Motor neuron (in vitro differentiated cells): ENCODE results near the gene BNC2. TPM values are rescaled to one million over a fixed set of nuclear protein-coding genes. Genes with fewer than 3 reads are reported as not detected.

Source experiments
- ATAC-seq, 8 experiments: fragments of 200-7000 bp; cut with Tn5 transposase; replicated peaks in 6 of 8; 2 replicates each; pipeline ENCODE4 v1.8.0; 2021; ENCODE audit warnings: mild to moderate bottlenecking in 8 of 8, moderate library complexity in 8 of 8
- H3K27ac ChIP-seq, 2 donors: fragments of 250-450 bp; sonication (Bioruptor Pico); 2 replicates each; pipeline ENCODE4 v1.9.0; 2021; ENCODE audit warnings: antibody characterized with exemption in 2 of 2, mild to moderate bottlenecking in 2 of 2, moderate library complexity in 1 of 2
- H3K4me1 ChIP-seq, 2 donors: fragments of 250-450 bp; sonication (Bioruptor Pico); replicated peaks in 1 of 2; 2 replicates each; pipeline ENCODE4 v1.6.1; 2021; ENCODE audit warnings: antibody characterized with exemption in 2 of 2, mild to moderate bottlenecking in 2 of 2, moderate library complexity in 1 of 2
- H3K4me3 ChIP-seq, 5 donors: fragments of 250-450 bp; sonication (Bioruptor Pico); 2 replicates each; pipeline ENCODE4 v1.9.0; 2021; ENCODE audit warnings: antibody characterized with exemption in 5 of 5, mild to moderate bottlenecking in 5 of 5, moderate library complexity in 4 of 5
- WGBS, 10 experiments: fragments of 450-650 bp; shearing (Covaris generic); methylation state at CpG; one replicate each; pipeline ENCODE4 v1.0.0; 2022; 5-methylcytosine and 5-hydroxymethylcytosine counted together
- in situ Hi-C, 9 experiments: fragments of 400-800 bp; cut with MboI; loops; one replicate each; pipeline ENCODE4 v1.15.0; 2021; ENCODE audit warnings: low sequenced_read_pairs in 9 of 9, low pct_unique_long_range_greater_than_20kb in 2 of 9; ENCODE audit not compliant: unreplicated experiment in 9 of 9
- total RNA-seq, 8 experiments: library from RNA; unstranded; fragments of 300-600 nt; gene quantifications; 2 replicates each; pipeline versions ENCODE4 v1.2.3 to v1.2.4, GENCODE V29; 2022

The BNC2 gene
- total RNA-seq, 8 experiments from 2014 or later: 0.54 to 42.8 (median 4.3) TPM

DNA sequence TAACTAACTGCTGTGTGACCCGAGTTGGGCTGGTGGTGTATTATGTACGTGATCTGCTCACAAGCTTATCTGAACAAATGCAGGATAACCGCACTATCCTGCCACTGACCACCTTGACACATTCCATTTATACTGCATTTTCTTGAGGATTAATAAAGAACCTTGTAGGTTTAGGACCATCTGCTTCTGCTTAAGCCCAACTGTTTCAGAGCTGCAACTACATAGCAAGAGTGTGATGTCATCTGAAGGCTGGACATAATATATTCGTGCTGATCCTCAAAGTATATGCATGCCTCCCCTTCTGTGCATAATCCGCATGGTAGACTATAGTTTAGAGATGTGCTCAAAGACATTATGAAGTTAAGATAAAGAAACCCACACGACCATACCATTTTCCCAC is 435.9 kb downstream of the BNC2 start:
- in situ Hi-C loops: no loop called here
- H3K4me1 ChIP-seq: peaks cover 14 to 19% of the 10 kb centered on the region in 2 donors
- peak in 3 of 8 experiments; percentile 84 to 90 (median 88) for ATAC-seq
- H3K27ac ChIP-seq: no peak overlapping the region
- no peak overlapping the region for H3K4me3 ChIP-seq
- 6 to 100% (median 92%) methylated on average over 1 to 6 of the region's 6 CpGs; no CpG with 5 or more reads in 1 of the 10 experiments for WGBS, 10 experiments

DNA sequence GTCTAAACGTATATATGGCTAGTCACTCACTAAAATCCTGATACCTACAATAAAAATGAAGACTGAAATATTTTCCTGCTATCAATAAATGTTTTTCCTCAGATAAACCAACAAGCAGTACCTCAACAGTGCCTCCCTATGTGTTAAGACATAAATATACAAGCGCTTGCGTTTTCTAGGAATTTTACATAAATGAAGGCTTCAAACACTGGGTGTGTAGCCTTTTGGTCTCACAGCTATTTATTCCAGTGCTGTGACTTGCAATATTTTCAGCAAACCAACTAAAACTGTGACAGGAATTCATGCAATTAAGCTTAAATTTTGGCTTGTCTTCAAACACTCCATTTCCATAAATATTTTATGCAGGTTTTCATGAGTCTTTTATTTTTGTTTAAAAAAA is 437.0 kb downstream of the BNC2 start:
- ATAC-seq: peak in 3 of 8 experiments; percentile 80 to 90 (median 87)
- no peak overlapping the region for H3K4me3 ChIP-seq
- 0 to 100% (median 86%) methylated on average over 1 to 3 of the region's 3 CpGs; no CpG with 5 or more reads in 1 of the 10 experiments for WGBS, 10 experiments
- peaks cover 21% of the 10 kb centered on the region in 2 donors for H3K4me1 ChIP-seq
- no peak overlapping the region for H3K27ac ChIP-seq
- in situ Hi-C loops: no loop called here

DNA sequence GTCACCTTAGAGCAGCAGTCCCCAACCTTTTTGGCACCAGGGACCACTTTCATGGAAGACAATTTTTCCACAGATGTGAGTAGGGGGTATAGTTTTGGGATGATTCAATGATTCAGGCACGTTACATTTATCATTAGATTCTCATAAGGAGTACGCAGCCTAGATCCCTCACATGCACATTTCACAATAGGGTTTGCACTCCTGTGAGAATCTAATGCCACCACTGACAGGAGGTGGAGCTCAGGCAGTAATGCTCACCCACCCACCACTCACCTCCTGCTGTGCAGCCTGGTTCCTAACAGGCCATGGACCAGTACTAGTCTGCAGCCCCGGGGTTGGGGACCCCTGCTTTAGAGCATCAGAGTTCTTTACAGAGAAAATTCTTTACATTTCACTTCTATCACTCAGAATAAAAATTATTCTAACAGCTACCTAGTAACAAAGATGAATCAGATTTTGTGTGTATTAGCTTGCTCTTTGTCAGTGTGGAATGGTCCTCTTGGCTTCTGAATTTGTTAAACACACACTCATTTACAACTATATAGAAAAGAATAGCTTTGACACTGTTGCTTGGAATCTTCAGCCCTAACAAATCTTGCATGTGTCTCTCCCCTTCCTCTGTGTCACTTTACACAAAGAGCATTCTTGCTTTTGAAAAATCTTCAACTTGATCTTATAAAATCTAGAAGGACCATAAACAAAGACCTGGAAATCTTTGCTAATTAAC is 438.6 kb downstream of the BNC2 start:
- in situ Hi-C loops: no loop called here
- WGBS, 10 experiments: 0 to 100% (median 50%) methylated on average over 1 to 3 of the region's 3 CpGs; no CpG with 5 or more reads in 4 of the 10 experiments
- Histone ChIP-seq H3K4me3 (no peak overlapping the region), H3K27ac (no peak overlapping the region), H3K4me1 (peaks cover 21 to 38% of the 10 kb centered on the region in 2 donors)
- peak in 5 of 8 experiments; percentile 47 to 89 (median 69) for ATAC-seq

DNA sequence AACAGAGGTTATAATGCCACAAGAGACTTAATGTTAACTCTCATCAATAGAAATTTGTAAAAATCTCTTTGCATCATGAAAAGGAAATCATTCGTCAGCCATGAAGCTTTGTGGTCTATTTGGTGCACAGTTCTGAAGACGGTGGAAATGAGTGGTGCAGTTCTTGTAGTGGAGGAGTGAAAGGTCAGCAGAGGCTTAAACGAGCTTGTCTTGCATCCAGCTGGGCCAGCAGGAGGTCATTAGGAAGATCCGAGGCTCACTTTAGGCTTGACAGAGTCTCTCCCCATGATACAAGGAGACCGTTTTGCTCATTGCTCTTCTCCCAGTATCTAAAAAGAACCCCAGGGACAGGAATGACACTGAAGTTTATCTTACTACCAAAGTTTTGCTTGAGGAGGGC is 440.8 kb downstream of the BNC2 start:
- 0 to 66% (median 30%) methylated on average over 2 to 5 of the region's 5 CpGs; no CpG with 5 or more reads in 4 of the 10 experiments for WGBS, 10 experiments
- H3K4me1 ChIP-seq: peaks cover 21 to 52% of the 10 kb centered on the region in 2 donors
- no peak for ATAC-seq
- no peak overlapping the region for H3K4me3 ChIP-seq
- in situ Hi-C loops: no loop called here
- H3K27ac ChIP-seq: no peak overlapping the region

DNA sequence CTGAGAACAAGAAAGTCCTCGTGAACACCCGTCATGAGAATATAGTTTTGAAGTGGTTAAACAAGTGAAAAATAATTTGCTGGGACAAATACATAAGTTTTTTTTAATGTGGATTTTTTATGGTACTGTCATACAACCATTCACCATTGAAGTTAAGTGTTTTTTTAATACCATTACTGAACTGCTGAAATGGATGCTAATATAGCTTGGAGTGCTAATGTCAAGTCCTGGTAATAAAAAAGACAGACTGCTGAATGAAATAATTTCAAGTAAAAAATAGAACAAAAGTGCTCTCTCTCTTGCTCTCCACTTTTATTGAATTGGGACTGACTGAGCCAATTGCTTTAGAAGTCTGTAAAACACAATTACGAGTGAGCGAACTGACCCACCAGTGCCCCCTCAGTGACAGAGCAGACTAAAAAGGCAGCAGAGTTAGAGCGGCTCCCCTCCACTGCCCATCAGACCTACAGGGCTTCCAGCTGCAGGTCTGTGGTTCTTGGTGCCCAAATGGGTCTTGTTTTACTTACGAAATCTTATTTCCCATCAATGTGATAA is 442.5 kb downstream of the BNC2 start:
- WGBS, 10 experiments: 20 to 100% (median 66%) methylated on average over 2 to 6 of the region's 6 CpGs; no CpG with 5 or more reads in 2 of the 10 experiments
- H3K27ac ChIP-seq: no peak overlapping the region
- in situ Hi-C loops: no loop called here
- H3K4me3 ChIP-seq: no peak overlapping the region
- H3K4me1 ChIP-seq: peaks cover 21 to 50% of the 10 kb centered on the region in 2 donors
- peak in 5 of 8 experiments; percentile 42 to 90 (median 67) for ATAC-seq

DNA sequence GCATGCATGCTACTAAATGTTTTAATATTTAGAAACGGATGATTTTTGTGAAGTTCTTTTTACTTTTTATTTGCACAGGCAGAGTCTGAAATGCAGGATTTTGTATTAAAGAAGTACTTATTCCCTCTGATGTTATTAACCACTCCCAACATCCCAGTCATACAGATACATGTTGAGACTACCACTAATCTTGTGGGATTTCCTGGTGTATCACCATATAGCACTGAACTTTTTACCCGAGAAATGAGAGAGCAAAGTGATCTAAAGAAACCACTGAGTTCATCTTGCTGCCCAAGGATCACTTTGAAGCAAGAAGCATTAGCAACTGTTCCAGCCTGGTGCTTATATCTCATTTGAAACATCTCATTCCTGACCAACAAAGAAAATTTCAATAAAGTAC is 443.8 kb downstream of the BNC2 start:
- no peak for ATAC-seq
- WGBS, 10 experiments: 48 to 100% (median 91%) methylated on average over 1 to 2 of the region's 2 CpGs
- no peak overlapping the region for H3K27ac ChIP-seq
- H3K4me3 ChIP-seq: no peak overlapping the region
- in situ Hi-C loops: no loop called here
- H3K4me1 ChIP-seq: peaks cover 24 to 53% of the 10 kb centered on the region in 2 donors

- 14 to 100% (median 72%) methylated on average over 1 to 7 of the region's 8 CpGs; no CpG with 5 or more reads in 2 of the 10 experiments for WGBS, 10 experiments
- in situ Hi-C loops: no loop called here
- ATAC-seq: peak in 5 of 8 experiments; percentile 12 to 98 (median 92)
- Histone ChIP-seq H3K4me1 (peaks cover 27 to 60% of the 10 kb centered on the region in 2 donors), H3K27ac (no peak overlapping the region), H3K4me3 (no peak overlapping the region)
Measured at GRCh38 chr9:16425562-16426231, 444.8 kb downstream of the BNC2 start.

DNA sequence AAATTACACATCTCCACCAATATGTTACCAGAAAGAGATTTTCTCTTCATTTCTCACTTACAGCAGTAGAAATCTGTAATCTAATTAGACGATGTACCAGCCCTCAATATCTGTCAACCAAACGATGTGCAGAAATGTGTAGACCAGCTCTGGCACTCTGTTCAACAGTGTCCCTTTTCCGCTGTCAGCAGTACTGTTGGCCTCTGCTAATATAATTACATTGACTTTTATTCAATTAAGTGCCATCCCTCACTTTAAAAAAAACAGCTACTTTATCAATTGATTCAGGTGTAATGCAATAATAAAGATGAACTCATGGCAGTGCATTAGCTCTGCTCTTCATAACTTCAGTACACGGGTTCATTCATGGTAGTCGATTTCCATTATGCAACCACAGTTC is 448.4 kb downstream of the BNC2 start:
- Histone ChIP-seq H3K4me3 (no peak overlapping the region), H3K4me1 (peaks cover 26 to 34% of the 10 kb centered on the region in 2 donors), H3K27ac (no peak overlapping the region)
- WGBS, 10 experiments: 69 to 100% (median 89%) methylated on average over 1 to 5 of the region's 5 CpGs; no CpG with 5 or more reads in 1 of the 10 experiments
- ATAC-seq: peak in 3 of 8 experiments; percentile 29 to 61 (median 37)
- in situ Hi-C loops: no loop called here

- Histone ChIP-seq H3K4me3 (no peak overlapping the region), H3K4me1 (peaks cover 31 to 32% of the 10 kb centered on the region in 2 donors), H3K27ac (no peak overlapping the region)
- ATAC-seq: peak in 5 of 8 experiments; percentile 35 to 74 (median 70)
- in situ Hi-C loops: no loop called here
- WGBS, 10 experiments: 0 to 100% (median 64%) methylated on average over 1 to 7 of the region's 7 CpGs; no CpG with 5 or more reads in 1 of the 10 experiments
Measured at GRCh38 chr9:16421532-16421931, 448.9 kb downstream of the BNC2 start.

DNA sequence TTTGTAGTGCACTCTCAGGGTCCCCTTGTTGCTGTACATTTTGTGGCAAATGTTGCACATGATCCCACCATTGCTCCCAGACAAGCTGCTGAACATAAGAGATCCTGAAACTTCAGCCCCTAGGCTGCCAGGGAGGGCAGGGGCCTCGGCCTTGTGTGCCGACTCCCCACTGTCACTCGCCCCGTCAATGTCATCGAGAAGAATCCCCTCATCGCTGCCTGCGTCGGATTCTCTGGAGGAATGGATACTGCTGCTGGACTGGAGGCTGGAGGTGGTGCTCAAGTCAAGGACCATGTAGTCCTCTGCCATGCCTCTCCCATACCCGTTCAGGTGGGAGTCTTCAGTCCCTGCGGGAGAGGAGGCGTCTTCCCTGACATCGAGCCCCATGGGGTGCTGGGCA is 451.3 kb downstream of the BNC2 start:
- peaks cover 19 to 34% of the 10 kb centered on the region in 2 donors for H3K4me1 ChIP-seq
- ATAC-seq: no peak
- in situ Hi-C loops: no loop called here
- 93 to 100% (median 97%) methylated on average over 1 to 10 of the region's 12 CpGs; no CpG with 5 or more reads in 4 of the 10 experiments for WGBS, 10 experiments
- no peak overlapping the region for H3K4me3 ChIP-seq
- no peak overlapping the region for H3K27ac ChIP-seq

GRCh38 chr9:16418721-16419120 is 451.7 kb downstream of the BNC2 start:
- peaks cover 20 to 34% of the 10 kb centered on the region in 2 donors for H3K4me1 ChIP-seq
- ATAC-seq: no peak
- H3K27ac ChIP-seq: no peak overlapping the region
- H3K4me3 ChIP-seq: no peak overlapping the region
- WGBS, 10 experiments: 70 to 100% (median 99%) methylated on average over 2 to 6 of the region's 6 CpGs; no CpG with 5 or more reads in 4 of the 10 experiments
- in situ Hi-C loops: no loop called here

DNA sequence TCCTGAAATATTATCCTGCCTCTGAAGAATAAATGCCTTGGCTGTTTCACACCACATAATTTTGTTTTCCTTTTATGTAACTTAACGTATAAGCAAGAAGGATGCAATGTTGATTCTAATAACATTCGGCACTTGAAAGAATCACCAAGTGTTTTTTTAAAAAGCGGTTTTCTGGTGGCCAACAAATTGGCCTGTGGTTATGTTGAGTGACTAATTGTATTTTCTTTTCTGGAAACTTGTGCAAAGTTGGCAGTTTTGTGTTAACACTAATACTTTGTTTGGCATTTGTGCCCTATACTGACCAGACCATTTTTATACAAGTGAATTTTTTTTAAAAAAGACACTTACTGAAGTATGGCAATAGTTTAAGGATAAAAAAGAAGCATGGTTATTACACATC is 452.7 kb downstream of the BNC2 start:
- WGBS, 10 experiments: 60 to 96% (median 78%) methylated on average over 2 to 3 of the region's 3 CpGs; no CpG with 5 or more reads in 1 of the 10 experiments
- H3K4me3 ChIP-seq: no peak overlapping the region
- no peak overlapping the region for H3K27ac ChIP-seq
- H3K4me1 ChIP-seq: peaks cover 25 to 35% of the 10 kb centered on the region in 2 donors
- in situ Hi-C loops: no loop called here
- ATAC-seq: no peak

DNA sequence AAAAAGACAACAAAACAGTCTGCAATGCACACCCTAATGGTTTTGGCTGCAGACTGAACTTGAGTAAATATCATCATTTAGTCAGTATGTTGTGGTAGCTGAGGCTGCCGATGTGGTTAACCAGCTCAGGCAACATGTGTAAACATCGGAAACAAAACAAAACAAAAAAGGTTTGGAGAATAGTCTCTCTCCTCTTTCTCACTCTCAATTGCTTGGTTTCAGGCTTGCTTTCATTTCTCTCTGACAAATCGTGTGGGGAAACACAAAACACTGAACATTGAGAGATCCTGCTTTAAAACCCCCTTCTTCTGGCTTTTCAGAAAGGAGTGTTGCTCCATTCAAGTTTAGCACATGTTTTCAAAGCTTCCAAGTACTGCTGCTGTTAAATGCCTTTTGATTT is 453.3 kb downstream of the BNC2 start:
- WGBS, 10 experiments: 0 to 54% (median 28%) methylated on average over 1 to 3 of the region's 3 CpGs; no CpG with 5 or more reads in 1 of the 10 experiments
- peak in 6 of 8 experiments; percentile 32 to 73 (median 56) for ATAC-seq
- Histone ChIP-seq H3K4me1 (peaks cover 25 to 35% of the 10 kb centered on the region in 2 donors), H3K4me3 (no peak overlapping the region), H3K27ac (no peak overlapping the region)
- in situ Hi-C loops: no loop called here
